NCI-H446 treated with DMSO at 0.1 percent for 48 hours (cell line): ENCODE measurements around the gene AFAP1L1.

Experiments used
- DNase-seq: peaks from one replicate; lab custom pipeline; 2025; lab: John Stamatoyannopoulos, UW

Gene AFAP1L1

DNA sequence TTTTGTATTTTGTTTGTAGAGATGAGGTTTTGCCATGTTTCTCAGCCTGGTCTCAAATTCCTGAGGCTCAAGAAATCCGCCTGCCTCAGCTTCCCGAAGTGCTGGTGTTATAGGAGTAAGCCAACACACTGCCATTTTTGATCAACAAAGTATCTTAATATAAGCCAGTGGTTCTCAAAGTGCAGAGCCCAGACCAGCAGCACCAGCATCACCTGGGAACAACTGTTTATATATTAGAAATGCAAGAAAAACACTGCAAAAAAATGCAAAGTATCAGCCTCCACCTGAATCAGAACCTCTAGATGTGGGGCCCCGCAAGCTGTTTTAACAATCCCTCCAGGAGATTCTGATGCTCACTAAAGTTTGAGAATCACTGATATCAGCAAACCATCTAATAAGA is 101.3 kb downstream of the AFAP1L1 start:
- DNase-seq = no peak

DNA sequence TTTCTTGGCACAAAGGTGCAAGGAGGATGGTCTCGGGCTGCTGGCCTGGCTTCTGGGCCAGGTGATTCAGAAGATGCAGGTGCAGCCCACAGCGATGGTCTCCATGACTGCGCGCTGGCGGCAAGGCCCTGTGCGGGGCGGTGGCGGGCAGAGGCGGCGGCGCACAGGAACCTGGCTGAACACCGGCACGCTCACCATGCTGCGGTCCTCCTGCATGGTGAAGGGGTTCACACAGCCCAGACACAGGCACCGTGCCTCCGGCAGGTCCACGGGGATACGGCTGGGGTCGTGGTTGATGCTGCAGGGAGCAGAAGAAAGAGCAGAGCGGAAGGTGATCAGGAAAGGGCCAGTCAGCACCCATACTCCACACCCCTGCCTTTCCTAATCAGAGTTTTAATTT is 102.6 kb downstream of the AFAP1L1 start:
- no peak for DNase-seq

DNA sequence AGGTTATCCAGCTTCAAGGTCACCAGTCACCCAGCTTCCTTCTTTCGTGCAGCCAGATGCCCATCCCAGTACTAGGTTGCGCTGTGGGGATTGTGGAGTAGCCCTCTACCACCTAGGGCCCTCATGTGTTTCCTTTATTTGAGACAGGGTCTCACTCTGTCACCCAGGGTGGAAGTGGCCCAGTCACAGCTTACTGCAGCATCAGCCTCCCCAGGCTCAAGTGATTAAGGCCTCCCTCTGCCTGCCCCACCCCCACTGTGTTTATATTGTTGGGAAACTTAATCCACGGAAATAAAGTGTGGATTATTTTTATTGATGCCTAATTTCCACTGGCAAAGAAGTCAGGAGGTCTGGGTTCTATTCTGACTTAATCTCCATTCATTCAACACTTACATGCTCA is 103.1 kb downstream of the AFAP1L1 start:
- no peak for DNase-seq

DNA sequence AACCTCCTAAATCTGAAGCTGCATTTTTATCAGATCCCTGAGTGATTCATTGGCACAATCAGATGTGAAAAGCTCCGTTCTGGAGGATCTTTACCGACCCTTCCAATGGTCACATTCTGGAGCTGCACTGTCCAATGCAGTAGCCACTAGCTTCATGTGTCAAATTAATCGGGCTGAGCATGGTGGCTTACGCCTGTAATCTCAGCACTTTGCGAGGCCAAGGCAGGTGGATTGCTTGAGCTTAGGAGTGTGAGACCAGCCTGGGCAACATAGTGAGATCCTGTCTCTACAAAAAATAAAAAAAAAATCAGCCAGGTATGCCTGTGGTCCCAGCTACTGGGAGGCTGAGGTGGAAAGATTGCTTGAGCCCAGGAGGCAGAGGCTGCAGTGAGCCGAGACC is 103.8 kb downstream of the AFAP1L1 start:
- no peak for DNase-seq

DNA sequence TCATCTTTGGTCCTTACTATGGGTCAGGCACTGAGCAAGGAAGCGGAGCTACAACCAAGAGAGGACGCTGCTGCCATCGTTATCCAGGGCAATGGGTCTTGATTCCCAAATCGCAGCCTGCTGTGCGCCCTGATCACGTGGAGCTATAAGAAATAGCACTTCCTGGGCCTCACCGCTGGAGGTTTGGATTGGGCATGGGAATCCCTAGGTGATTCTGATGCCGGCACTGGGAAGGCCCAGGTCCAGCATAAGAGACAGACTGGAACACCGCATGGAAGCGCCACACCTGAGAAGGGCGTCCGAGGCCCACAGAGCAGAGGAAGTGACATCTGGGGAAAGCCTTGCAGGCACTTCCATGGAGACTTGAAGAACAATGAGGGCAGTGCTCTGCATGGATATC is 104.4 kb downstream of the AFAP1L1 start:
- DNase-seq = no peak

DNA sequence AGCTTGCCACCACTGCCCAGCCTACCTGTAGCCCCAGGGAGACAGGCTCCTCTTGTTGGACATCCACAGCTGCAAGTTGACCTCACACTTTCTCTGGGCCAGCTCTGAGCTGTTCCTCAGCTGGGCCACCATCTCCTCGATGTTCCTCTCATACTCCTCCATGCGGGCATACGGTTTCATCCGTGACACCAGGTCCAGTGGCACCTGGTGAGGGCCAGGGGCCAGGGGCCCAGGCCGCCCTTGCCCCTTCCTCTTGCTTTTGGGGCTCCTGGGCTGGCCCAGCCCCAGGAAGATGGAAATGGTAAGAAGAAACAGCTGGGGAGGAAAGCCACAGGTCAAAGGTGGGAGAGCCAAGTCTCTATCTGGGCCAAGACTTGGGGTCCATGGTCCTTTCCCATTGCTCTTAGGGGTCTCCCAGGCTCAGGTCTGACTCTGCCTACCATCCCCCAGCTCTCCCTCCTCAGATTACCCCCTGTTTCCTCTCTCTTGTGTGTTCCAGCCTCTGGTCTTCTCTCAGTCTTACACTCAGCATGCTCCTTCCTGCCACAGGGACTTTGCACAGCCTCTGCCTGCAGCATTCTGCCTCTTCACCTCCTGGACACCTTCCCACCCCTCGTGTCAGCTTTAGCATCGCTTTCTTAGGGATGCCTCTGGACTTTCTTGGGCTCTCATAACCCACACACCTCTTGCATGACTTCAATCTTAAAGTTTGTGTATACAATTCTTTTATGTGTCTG is 105.2 kb downstream of the AFAP1L1 start:
- DNase-seq = no peak

DNA sequence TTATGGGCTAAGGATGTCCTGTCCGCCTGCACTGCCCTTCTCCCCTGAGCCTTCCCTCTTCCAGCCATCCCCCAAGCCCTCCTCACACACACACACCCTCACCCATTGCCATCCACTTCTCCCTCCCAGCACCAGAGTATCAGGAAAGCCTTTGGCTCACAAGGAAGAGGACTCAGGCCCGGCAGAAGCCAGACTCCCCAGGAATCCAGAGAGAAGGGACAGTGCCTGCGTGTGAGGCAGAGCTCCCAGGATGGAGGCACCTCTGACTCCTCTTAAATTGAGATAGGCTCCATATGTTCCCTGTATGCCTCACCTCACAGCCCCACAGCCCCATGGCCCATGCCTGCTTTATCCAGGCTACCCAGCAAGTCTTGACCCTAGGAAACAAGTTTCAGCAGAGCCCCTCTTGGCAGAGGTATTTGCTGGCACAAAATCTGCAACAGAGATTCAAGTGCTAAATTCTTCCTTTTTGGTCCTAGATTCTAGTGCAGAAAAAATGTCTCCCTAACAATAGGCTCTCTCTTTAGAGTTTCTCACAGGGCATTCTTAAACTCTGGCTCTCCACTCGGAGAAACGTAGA is 106.7 kb downstream of the AFAP1L1 start:
- no peak for DNase-seq

DNA sequence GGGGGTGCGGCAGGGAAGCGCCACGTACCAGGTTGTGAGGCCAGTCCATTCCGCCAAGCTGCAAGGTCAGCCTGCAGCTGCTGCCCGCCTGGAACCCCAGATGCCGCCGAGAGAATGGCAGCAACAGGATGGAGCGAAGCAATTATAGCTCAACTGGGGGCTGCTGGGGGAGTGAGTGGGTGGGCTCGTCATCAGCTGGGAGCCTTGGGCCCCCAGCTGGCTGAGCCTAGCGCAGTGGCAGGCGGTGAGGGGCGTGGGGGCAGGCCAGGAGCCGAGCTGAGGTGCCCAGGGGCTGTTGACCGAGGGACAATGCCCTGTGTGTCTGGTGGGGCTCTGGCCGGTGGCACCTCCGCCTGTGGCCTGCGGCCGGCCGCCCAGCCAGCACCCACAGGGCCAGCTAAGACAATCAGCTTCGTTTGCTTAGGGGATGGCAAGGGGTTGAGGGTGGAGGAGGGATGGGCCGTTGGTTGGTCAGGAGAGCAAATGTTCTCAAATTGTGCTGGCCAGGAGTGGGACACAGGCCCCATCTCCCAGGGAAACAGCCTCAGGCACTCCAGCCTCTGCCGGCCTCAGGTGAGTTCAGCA is 107.6 kb downstream of the AFAP1L1 start, which contains the start of gene IL17B:
TSS of gene IL17B (minus strand) at position 116 of the 585 bp plus-strand sequence. CDS start at position 49, 67 bp downstream.
- DNase-seq = no peak

DNA sequence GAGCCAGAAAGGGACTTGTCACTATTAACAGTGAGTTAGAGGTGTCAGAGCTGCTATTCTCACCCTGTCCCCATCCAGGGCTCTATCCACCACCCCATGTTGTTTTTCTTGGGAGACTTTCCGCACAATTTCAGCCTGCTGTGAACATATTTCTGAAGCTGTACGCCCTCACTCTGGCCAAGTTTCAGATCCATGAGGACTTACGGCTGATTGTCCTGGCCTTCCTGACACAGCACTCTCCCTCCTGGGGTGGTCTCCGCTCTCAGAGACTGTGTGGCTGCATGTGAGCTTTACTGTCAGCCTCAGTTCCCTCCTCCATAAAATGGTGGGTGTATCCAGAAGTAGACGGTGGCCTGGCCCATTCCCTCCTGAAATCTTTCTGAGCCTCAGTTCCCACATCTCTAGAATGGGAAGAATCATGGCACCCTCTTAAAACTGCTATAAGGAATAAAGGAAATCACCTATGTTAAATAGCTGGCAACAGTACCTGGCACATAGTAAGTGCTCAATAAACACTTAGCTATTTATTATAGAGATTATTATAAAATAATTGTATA is 108.2 kb downstream of the AFAP1L1 start:
- DNase-seq = no peak

DNA sequence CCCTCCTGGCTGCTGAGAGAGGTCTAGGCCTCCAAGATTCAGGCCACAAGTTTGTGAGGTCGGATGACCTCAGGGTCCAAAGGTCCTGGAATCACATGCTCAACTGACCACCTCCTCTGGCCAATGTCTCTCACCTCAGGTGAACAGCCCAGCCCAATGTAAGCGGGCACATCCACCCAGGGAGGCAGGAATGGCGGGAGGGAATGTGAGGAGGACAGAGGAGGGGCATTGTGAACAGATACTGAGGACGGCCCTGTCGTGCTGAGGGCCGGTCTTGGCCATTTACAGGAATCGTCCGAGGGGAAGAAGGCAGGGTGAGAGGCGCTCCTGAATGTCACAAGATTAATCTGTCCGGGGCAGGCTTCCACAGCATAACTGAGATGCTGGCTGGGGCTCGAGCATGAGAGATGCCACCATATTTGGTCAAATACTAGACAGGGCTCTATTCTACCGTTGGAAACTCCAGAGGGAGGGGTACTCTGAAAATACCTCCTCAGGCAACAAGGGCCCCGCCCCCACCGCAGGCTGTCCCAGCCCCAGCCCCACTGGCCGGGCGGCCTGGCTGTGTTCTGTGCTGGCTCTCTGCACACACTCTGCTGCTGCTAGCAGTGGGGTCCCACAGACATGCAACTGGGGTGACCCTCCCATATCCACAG is 108.9 kb downstream of the AFAP1L1 start:
- DNase-seq = no peak

DNA sequence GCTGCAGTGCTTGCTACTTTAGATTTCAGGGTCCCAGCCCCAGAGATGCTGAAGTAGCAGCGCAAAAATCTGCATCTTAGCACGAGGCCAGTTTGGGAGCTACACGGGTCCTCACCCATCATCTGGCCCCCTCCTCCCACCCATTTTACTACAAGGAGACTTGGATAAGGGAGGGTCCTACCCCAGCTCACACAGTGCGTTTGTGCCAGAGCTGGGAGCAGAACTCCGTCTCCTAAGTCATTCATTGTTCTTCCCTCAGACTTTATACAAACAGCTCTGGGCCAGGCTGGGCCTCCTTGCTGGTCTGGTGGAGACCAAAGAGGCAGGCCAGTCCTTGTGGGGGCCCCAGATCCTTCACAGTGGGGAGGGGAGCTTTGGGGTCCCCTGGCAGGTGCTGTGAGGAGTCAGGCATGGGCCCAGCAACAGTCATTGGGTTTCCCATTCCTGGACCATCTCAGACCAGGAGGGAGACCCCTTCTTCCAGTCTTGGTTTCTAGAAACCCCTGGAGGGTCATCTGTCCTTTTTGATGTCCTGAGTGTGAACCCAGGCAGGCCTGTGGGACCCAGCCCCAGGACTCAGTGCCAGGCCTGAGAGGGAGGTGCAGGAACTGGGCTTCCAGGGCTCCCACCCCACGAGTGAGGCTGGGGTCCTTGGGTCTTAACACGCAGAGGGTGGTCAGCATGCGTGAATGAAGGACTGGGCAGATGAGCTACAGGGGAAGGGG is 109.8 kb downstream of the AFAP1L1 start:
- DNase-seq = no peak

DNA sequence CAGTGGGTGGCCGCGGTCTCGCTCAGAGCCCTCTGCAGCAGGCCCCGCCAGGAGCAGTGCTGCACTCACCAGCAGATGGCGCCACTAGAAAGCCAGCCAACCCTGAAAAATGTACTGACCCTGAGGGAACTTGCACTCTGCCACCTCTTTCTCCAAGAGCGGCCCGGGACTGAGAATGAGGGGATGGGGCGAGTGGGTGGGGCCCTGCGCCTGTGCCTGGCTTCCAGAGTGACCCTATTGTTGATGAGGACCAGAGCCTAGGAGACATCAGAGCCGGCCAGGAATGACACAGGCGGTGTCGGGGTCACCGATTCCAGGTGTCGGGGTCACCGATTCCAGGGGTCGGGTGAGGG is 110.3 kb downstream of the AFAP1L1 start:
- no peak for DNase-seq

DNA sequence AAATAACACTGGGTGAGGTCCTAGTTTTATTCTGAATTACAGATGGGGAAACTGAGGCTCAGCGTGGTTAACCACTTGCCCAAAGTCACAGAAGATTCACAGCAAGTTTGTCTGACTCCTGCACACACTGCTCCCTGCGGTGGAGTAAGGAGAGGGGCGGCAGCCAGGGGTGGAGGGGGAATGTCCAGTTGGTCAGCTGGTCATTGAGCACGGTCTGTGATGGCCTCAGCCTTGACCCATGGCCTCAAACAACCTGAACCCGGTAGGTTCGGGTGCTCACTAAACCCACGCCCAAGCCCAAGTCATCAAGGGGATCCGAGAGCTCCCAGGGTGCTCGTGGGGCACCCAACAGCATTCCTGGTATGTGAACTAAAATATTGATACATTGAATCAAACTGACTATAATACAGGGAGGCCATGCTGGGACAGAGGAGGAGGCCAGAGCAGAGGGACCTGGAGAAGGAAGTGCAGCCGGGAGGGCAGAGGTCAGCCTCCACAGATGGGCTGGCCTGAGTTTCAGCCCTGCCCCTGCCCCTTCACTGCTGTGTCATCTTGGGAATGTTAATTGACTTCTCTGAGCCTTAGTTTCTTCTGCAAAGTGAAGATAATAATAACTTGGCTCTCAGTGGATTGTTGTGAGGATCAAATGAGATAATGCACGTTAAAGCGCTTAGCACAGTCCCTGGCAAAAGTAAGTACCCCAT is 111.0 kb downstream of the AFAP1L1 start:
- no peak for DNase-seq

DNA sequence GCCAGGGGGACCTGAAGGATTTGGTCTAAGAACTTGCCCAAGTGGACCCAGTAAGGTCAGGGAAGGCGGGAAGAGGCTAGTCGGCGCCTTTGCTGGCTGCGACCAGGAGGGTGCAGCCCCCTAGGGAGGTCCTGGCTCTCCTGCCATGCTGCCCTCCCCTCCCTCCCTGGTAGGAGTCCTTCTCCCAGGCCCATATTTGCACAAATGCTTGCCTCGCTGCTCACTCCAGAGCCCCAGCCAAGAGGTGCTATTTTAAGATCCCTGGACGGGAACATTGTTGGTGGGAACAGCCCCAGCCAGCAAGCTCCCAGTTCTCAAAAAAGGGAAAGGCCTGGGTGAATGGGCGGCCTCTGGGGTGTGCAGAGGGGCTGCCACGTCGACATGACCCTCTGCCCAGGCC is 111.7 kb downstream of the AFAP1L1 start:
- no peak for DNase-seq

DNA sequence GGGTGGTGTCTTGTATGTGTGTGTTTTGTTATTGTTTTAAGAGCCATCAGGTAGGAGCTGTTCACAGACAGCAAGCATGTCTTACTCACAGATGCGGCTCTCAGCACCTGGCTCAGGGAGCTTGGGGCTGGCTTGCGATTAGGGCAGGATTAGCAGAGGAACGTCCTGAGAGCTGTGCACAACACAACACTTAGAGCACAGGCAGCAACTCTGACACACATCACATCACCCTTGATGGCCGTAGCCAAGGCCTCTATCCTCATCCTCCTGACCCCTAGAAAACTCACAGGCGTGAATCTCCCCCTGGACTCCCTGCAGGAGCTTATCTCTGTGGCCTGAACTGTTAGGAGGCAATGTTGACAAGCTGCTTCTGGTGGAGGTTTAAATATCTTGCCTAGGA is 114.5 kb downstream of the AFAP1L1 start:
- DNase-seq = no peak

DNA sequence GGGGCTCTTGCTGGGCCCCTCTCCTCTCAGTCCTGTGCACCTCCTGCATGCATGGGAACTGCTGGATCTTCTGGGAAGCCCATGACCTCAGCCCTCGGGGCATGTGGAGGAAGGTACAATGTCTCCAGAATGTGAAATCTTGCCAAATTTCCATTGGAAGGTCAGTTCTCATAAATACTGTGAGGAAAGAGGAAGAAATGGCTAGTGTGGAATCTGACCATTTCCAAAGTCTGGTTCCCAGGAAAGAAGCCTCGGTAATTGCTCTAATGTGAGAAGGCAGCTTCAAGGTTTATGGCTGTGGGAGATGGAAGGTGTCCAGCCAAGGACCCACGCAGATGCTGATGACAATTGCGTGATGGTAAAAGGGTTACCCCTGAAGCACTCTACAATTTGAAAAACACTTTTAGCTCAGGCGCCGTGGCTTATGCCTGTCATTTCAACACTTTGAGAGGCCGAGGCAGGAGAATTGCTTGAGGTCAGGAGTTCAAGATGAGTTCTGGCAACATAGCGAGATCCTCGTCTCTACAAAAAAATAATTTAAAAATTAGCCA is 115.5 kb downstream of the AFAP1L1 start:
- DNase-seq = no peak

DNA sequence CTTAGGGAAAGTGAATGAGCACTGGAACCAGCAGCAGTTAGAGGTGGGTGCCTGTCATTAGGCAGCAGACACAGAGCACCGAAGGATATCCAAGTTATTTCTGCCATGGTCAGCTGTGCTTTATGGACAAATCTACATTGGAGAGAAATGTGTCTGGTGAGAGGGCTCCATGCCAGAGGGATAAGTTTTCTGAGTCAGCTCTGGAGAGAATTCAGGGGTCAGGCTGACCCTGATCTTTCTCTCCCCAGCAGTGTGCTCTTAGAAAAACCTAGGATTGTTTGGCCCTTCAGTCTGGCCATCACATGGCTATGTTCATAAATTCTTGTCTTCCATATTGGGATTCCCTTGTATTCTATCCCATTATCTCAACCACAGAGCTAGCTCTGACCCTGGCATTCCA is 116.3 kb downstream of the AFAP1L1 start:
- DNase-seq = no peak

DNA sequence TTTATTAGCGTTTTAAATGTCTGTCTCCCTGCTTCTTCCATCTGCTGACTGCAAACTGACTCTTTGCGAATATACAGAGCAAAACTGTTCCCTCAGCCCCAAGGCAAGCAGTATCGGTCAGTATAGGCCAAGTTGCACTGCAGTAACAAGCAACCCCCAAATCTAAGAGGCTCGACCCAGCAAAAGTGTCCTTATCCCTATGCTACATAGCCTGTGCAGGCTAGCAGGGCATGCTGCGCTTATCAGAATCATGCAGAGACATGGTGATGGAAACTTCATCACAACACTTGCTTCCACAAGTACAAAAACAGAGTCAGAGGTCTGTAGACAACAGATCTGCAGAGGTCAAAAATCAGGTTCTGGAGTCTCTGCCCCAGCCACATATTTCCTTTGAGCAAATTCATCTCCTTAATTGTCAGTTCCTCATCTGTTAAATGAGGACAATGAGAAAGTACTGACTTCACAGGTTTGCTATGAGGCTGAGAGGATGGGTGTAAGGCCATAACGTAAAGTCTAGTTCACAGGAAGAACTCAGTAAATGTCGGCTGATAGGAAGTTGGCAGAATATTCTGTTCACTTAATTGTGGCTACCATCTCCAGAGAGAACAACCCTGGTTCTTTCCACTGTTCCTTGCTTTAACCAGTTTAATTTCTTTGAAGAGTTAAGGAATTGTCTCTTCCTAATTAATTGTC is 117.0 kb downstream of the AFAP1L1 start:
- no peak for DNase-seq

DNA sequence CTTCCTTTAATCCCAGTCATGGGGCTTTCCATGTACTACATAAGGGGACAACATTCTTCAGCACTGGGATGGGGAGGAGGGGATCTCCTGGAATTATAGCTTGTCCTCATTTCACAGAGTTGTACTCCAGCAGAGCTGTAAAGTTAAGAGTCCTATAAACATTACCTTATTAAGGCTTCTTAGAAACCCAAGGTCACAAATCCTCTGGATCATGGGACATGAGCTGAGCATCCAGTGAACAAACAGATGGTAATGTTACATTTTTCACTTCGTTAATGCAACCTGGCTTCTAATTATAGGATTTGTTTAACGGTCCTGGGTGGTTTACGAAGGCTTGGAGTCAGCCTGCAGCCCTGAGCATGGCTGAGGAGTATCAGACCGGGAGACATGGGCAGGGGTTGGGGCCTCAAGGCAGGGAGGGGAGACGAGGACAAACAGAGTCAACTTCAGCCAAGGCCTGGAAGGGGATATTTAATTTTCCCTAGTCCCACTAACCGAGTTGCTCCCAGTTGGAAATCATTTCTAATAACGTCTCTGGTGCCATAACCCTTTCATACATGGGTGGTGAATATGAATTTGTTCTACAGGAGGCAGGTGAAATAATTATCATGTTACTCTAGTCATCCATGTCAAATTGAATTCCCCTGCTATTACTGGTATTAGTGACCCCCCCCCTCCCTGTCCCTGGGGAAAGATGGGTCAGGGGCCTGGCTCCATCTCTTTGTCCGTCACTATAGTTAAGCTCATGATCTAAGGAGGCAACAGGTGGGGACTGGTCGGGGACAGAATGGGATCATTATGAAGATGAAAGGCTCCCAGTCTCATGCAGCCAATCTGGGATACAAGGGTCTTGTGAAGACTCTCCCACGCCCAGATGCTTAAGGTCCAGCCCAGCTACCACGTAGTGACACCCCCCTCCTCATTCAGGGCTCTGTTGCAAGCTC is 118.2 kb downstream of the AFAP1L1 start:
- DNase-seq = no peak
